IPS-18a (cell line): Measurements from ENCODE around the gene GUCY1A1.
"Not testable (repeated sequence)": the region's sequence is repeated elsewhere in the genome, so short reads cannot be mapped to it uniquely, and the experiment has no call there.

Experiments used
- H3K27ac ChIP-seq: one replicate; pipeline ENCODE4 v1.5.1; 2013; ENCODE audit warnings: low read length
- H3K27me3 ChIP-seq: one replicate; pipeline ENCODE4 v1.6.1; 2013; ENCODE audit warnings: mild to moderate bottlenecking, low read length; ENCODE audit not compliant: control insufficient read depth, insufficient read depth
- H3K36me3 ChIP-seq: one replicate; pipeline ENCODE4 v1.6.1; 2013; ENCODE audit warnings: low read depth, low read length; ENCODE audit not compliant: control insufficient read depth
- H3K4me1 ChIP-seq: one replicate; pipeline ENCODE4 v1.6.1; 2013; ENCODE audit warnings: low read depth, low read length; ENCODE audit not compliant: control insufficient read depth
- H3K4me3 ChIP-seq: one replicate; pipeline ENCODE4 v1.5.1; 2013; ENCODE audit warnings: low read length
- H3K9ac ChIP-seq: one replicate; pipeline ENCODE4 v1.6.1; 2013; ENCODE audit warnings: mild to moderate bottlenecking, low read length, moderate library complexity
- H3K9me3 ChIP-seq: one replicate; pipeline ENCODE4 v1.6.1; 2013; ENCODE audit warnings: low read depth, low read length; ENCODE audit not compliant: control insufficient read depth

Gene GUCY1A1

DNA sequence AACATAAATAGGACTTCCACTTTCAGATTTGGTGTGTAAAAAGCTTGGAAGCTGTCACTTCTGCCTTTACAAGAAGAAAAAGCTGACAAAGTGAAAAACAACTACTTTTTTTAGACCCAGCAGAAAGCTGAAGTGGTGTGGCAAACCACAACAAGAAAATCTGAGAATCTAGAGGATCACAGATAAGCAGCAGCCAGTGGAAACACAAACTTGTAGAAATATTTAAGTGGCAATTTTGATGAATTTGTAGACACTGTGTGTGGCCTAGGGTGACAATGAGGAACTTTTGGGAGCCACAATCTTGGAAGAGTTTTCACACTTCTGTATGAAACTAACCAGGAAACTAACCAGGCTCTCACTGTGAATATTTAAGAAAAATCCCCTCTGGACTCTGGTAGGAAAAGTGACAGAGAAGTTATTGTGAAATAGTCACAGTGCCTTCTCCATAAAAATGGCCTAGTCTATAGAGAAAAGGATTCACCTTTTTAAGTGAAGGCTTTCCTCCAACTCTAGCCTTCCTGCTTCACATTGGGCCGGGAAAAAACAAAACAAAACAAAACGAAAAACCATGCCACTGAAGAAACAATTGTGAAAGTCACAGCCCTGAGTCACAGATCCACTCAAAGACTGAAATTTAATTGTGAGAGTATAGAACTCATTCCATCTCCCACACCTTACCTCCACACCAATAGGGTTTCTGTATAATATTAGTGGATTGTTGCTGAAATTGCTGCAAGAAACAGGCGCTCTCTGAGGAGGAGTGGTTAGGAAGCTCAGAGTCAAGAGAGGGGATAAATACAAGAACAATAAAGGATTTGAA lies 26.7 kb upstream of the GUCY1A1 start:
- no peaks in the 10 kb centered on the region for H3K4me1 ChIP-seq
- no peak overlapping the region for H3K9ac ChIP-seq
- no peaks in the 10 kb centered on the region for H3K9me3 ChIP-seq
- no peak overlapping the region for H3K27ac ChIP-seq
- H3K4me3 ChIP-seq = no peak overlapping the region
- H3K36me3 ChIP-seq = no peaks in the 10 kb centered on the region
- no peaks in the 10 kb centered on the region for H3K27me3 ChIP-seq

DNA sequence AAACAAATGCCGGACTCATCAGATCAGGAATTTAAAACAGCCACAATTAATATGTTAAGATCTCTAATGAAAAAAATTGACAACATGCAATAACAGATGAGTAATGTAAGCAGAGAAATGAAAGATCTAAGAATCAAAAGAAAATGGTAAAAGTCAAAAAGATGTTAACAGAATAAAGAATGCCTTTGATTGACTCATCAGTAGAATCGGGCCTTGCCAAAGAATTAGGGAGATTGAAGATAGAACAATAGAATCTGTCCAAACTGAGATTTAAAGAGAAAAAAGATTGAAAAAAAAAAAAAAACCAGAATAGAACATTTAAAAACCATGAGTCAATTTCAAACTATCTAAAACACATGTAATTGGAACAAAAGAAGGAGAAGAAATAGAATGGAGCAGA lies 25.9 kb upstream of the GUCY1A1 start:
- Histone ChIP-seq H3K27ac (no peak overlapping the region), H3K4me1 (no peaks in the 10 kb centered on the region), H3K27me3 (no peaks in the 10 kb centered on the region), H3K9ac (no peak overlapping the region), H3K9me3 (no peaks in the 10 kb centered on the region), H3K36me3 (no peaks in the 10 kb centered on the region), H3K4me3 (no peak overlapping the region)

DNA sequence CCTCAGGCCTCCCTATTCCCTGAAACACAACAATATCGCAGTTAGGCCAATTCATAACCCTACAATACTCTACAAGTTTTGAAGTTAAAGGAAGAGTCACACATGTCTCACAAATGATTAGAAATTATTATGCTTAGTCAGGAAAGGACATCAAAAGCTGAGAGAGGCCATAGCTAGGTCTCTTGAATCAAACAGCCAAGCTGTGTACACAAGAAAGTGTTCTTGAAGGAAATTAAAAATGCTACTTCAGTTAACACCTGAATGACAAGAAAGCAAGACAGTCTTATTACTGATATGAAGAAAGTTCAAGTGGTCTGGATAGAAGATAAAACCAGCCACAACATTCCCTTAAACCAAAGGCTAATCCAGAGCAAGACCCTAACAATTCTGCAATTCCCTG lies 23.6 kb upstream of the GUCY1A1 start:
- no peaks in the 10 kb centered on the region for H3K9me3 ChIP-seq
- no peak overlapping the region for H3K9ac ChIP-seq
- no peaks in the 10 kb centered on the region for H3K27me3 ChIP-seq
- no peak overlapping the region for H3K27ac ChIP-seq
- no peaks in the 10 kb centered on the region for H3K4me1 ChIP-seq
- H3K4me3 ChIP-seq = no peak overlapping the region
- H3K36me3 ChIP-seq = no peaks in the 10 kb centered on the region

DNA sequence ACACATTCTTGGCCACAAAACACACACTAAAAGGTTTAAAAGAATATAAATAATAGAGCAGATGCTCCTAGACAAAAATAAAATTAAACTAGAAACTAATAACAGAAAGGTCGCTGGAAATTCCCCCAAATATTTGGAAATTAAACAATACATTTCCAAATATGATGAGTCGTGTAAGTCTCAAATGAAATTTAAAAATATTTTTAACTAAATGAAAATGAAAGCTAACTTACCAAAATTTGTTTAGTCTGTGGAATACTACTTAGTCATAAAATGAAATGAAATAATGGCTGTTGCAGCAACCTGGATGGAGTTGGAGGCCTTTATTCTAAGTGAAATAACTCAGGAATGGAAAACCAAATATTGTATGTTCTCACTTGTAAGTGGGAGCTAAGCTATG lies 20.6 kb upstream of the GUCY1A1 start:
- H3K27ac ChIP-seq = no peak overlapping the region
- no peaks in the 10 kb centered on the region for H3K9me3 ChIP-seq
- H3K27me3 ChIP-seq = no peaks in the 10 kb centered on the region
- no peaks in the 10 kb centered on the region for H3K4me1 ChIP-seq
- no peak overlapping the region for H3K4me3 ChIP-seq
- no peak overlapping the region for H3K9ac ChIP-seq
- H3K36me3 ChIP-seq = no peaks in the 10 kb centered on the region

DNA sequence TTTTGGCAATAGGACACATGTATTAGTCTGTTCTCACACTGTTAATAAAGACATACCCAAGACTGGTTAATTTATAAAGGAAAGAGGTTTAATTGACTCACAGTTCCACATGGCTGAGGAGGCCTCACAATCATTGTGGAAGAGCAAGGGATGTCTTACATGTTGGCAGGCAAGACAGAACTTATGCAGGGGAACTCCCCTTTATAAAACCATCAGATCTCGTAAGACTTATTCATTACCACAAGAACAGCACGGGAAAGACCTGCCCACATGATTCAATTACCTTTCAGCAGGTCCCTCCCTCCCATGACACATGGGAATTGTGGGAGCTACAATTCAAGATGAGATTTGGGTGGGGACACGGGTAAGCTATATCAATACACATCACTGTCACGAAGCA lies 15.9 kb upstream of the GUCY1A1 start:
- H3K27ac ChIP-seq, H3K9ac ChIP-seq, H3K4me3 ChIP-seq, H3K9me3 ChIP-seq, H3K36me3 ChIP-seq, H3K27me3 ChIP-seq, H3K4me1 ChIP-seq: not testable (repeated sequence)

DNA sequence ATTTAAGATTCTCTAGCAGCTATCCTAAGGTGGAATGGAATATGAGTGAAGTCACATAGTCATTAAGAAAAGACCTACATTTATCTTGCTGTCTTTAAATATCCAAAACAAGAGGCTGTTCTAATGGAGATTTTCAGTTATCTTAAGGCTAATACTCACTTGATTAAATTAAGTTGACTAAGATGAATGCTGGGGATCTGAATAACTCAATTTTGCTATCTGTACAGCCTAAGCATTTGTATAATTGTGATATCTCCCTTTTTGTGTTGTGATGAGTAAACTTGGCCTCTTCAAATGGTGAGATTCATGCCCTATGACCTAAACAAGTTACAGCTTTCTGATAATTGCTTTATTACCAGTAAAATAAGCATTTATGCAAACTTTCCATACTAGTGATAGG lies 13.6 kb upstream of the GUCY1A1 start:
- H3K27ac ChIP-seq = no peak overlapping the region
- H3K27me3 ChIP-seq = no peaks in the 10 kb centered on the region
- no peak overlapping the region for H3K4me3 ChIP-seq
- no peak overlapping the region for H3K9ac ChIP-seq
- no peaks in the 10 kb centered on the region for H3K9me3 ChIP-seq
- no peaks in the 10 kb centered on the region for H3K4me1 ChIP-seq
- H3K36me3 ChIP-seq = no peaks in the 10 kb centered on the region

DNA sequence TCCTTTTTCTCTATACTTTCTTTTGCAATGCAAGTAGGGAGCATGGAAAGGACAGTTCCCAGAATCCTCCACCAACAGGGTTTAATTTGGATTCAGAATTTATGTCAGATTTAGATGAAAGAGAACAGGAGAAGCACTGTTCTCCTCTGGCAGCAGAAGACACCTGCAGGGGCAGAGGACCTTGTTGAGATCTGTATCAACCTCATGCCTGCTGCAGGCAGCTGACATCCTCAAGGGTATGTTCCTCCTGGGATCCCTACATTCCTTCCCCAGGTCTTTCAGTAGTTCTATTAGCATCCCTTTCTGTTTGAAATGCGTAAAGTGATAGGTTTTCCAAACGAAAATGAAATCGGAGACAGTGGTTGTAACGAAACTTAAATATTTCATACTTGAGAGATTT lies 10.6 kb upstream of the GUCY1A1 start:
- Histone ChIP-seq H3K9ac (no peak overlapping the region), H3K36me3 (no peaks in the 10 kb centered on the region)

DNA sequence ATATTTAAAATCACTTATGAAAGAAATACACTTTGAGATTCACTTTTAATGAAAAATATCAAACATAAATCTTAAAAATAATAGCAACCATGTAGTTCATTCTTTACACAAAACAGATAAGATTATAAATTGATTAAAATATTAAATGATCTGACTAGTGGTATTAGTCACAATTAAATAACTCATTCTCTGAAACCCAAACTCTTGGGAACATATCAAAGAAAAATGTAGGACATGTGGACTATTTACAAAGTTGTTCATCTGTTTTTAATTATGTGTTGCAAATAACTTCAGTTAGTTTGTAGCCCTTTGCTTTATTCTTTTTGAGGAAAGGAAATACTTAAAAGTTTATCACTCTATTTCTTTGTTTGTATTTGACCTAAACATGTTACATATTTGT lies 9.5 kb upstream of the GUCY1A1 start:
- no peak overlapping the region for H3K9ac ChIP-seq
- H3K27ac ChIP-seq = no peak overlapping the region
- H3K9me3 ChIP-seq = no peaks in the 10 kb centered on the region
- H3K4me3 ChIP-seq = no peak overlapping the region
- no peaks in the 10 kb centered on the region for H3K27me3 ChIP-seq
- no peaks in the 10 kb centered on the region for H3K4me1 ChIP-seq
- H3K36me3 ChIP-seq = no peaks in the 10 kb centered on the region

More for the DNA sequence above, 10.6 kb upstream of the GUCY1A1 start:
- Histone ChIP-seq H3K27me3 (no peaks in the 10 kb centered on the region), H3K27ac (no peak overlapping the region), H3K4me3 (no peak overlapping the region), H3K4me1 (no peaks in the 10 kb centered on the region), H3K9me3 (no peaks in the 10 kb centered on the region)

DNA sequence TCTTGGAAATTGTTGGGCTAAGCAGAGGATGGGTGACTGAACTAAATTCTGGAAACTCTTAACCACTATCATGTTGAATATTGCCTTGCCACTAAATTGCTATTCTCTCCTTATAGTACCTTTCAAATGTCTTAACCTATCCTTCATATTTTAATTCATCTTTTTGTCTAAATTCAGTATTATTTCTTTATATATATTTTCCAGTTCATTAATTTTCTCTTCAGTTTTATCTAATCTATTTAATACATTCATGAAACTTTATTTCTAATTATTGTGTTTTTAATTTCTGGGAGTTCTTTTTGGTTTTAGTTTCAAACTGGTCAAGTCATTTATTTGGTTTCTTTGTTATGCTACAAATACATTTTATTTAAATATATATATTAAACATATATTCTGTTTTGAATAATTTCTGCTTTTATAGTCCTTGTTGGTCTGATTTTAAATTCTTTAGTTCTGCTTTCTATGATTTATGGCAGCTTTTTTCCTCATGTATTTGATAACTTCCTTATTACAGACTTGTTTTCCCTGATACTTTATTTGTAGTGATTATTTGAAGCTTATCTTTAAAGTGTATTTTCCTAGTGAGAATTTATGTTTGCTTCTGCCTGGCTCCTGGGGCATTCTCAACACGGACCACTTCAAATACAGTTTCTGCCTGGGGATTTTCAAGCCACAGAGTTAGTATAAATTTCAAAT lies 8.5 kb upstream of the GUCY1A1 start:
- Histone ChIP-seq H3K36me3 (no peaks in the 10 kb centered on the region), H3K4me3 (no peak overlapping the region)

DNA sequence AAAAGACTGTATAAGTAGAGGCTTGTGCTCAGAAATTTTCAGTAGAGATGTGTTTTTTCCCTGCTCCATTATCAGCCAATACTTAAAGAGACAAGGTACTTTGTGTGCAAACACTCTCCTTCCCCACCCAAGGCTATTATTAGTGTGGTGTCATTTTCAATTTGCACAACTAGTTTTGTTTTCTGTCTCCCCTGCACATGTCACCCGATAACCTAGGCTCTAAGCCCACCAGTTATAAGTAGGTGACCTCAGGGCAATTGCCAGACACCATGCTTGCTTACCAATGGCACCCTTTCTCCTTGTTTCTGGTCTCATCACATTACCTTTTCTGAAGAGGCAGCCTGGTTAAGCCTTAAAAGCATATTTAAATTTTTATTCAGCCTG lies 8.0 kb upstream of the GUCY1A1 start:
- no peaks in the 10 kb centered on the region for H3K36me3 ChIP-seq
- peaks cover 5% of the 10 kb centered on the region for H3K27me3 ChIP-seq
- no peaks in the 10 kb centered on the region for H3K4me1 ChIP-seq
- no peak overlapping the region for H3K9ac ChIP-seq
- H3K4me3 ChIP-seq = no peak overlapping the region
- no peaks in the 10 kb centered on the region for H3K9me3 ChIP-seq
- H3K27ac ChIP-seq = no peak overlapping the region

More for the DNA sequence above, 8.5 kb upstream of the GUCY1A1 start:
- Histone ChIP-seq H3K27ac (no peak overlapping the region), H3K9me3 (no peaks in the 10 kb centered on the region), H3K4me1 (no peaks in the 10 kb centered on the region), H3K9ac (no peak overlapping the region), H3K27me3 (no peaks in the 10 kb centered on the region)

DNA sequence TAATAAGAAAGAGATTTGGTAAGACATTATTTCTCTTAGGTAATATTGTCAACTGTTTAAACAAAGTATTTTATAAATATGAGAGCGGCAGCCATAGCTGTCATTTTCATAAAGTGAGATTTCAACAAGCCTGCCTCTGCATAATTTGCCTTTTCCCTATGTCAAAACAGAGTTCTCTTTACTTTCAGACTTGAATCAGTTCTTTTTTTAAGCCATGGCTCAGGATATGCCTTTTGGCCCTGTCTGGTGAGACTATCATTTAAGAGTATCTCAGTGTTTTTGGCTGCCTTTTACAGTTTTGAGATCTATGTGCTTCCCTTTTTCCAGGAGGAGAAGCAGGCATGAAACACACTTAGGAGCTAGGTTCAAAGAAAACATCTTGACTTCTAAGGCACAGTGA lies 7.5 kb upstream of the GUCY1A1 start:
- Histone ChIP-seq H3K9me3 (no peaks in the 10 kb centered on the region), H3K4me1 (no peaks in the 10 kb centered on the region), H3K27me3 (peaks cover 10% of the 10 kb centered on the region), H3K4me3 (no peak overlapping the region), H3K9ac (no peak overlapping the region), H3K27ac (no peak overlapping the region), H3K36me3 (no peaks in the 10 kb centered on the region)

DNA sequence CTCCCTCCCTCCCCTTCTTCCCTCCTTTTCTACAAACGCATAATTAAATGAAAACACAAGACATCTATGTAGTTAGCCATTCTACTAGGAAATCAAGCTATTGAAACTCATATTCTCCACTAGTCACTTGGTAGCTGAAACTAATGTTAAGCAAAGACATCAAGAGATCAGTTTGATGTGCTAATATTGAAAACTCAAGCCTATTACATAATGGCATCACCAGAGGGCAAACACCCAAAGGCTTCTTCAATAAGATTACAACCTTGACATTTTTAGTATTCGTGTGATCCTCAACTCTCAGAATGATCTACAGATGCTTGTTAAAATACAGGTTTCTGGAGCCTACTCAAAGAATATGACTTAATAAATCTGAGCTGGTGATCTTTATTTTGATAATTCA lies 6.2 kb upstream of the GUCY1A1 start:
- Histone ChIP-seq H3K9ac (no peak overlapping the region), H3K36me3 (no peaks in the 10 kb centered on the region), H3K27me3 (peaks cover 23% of the 10 kb centered on the region), H3K27ac (no peak overlapping the region), H3K4me3 (no peak overlapping the region), H3K9me3 (no peaks in the 10 kb centered on the region), H3K4me1 (peaks cover 10% of the 10 kb centered on the region)
